HepG2 (cell line): Measurements from ENCODE around the gene LRRN2. TPM values are rescaled to one million over a fixed set of nuclear protein-coding genes. Genes with fewer than 3 reads are reported as not detected.

Experiments
- ATAC-seq: fragments of 200-7000 bp; cut with Tn5 transposase; 3 replicates; pipeline ENCODE4 v1.9.1; 2020; ENCODE audit warnings: mild to moderate bottlenecking, moderate library complexity
- BruUV-seq: library from RNA; stranded (reverse); fragments of 400-500 nt; replicated peaks from 2 replicates; lab custom pipeline; 2021; lab: Mats Ljungman, UMichigan
- CTCF ChIA-PET: fragments of 300-600 bp; formaldehyde crosslinking; extraction: SDS; loops from one replicate; lab custom pipeline; 2021; ENCODE audit warnings: low total read pairs, inconsistent platforms, low intra/inter-chr PET ratio; lab: Yijun Ruan, JAX
- POLR2A ChIA-PET: fragments of 350-600 bp; sonication (Branson Sonifier 250); formaldehyde crosslinking; loops from one replicate; lab custom pipeline; 2020; ENCODE audit warnings: antibody characterized with exemption, inconsistent platforms; lab: Yijun Ruan, JAX
- DNase-seq: peaks from one replicate; pipeline ENCODE4 v3.0.0-alpha.2; 2015; ENCODE audit warnings: low spot score
- FAIRE-seq: peaks from 3 replicates; lab custom pipeline; 2011; peaks lifted over from hg19 to GRCh38; lab: Jason Lieb, UNC
- H2AFZ ChIP-seq: one replicate; pipeline ENCODE4 v1.6.1; 2011; ENCODE audit warnings: low read length, inconsistent platforms
- H3K27ac ChIP-seq: fragments of 300-600 bp; 3 replicates; pipeline ENCODE4 v1.8.0; 2011; ENCODE audit warnings: mixed run types, mild to moderate bottlenecking, mixed read lengths, low read length, inconsistent platforms; ENCODE audit not compliant: insufficient read depth; ENCODE audit errors: extremely low read length
- H3K27me3 ChIP-seq, 2 experiments: fragments of 200-600 bp in 1 of 2; 2 replicates in 1 of 2; 3 replicates in 1 of 2; pipeline versions ENCODE4 v1.6.0 to v1.8.0; 2011; ENCODE audit warnings: low read length in 2 of 2, mild to moderate bottlenecking in 2 of 2, moderate library complexity in 2 of 2, inconsistent platforms in 1 of 2; ENCODE audit not compliant: insufficient read depth in 2 of 2, control insufficient read depth in 1 of 2
- H3K36me3 ChIP-seq, 2 experiments: fragments of 200-600 bp in 1 of 2; replicated peaks in 1 of 2; 2 replicates in 1 of 2; 3 replicates in 1 of 2; pipeline versions ENCODE4 v1.5.1 to v1.8.0; 2011; ENCODE audit warnings: low read length in 2 of 2, inconsistent platforms in 1 of 2; ENCODE audit not compliant: insufficient read depth in 2 of 2, control insufficient read depth in 1 of 2
- H3K4me1 ChIP-seq: 2 replicates; pipeline ENCODE4 v1.5.1; 2012; ENCODE audit warnings: low read length, inconsistent platforms; ENCODE audit not compliant: insufficient read depth
- H3K4me2 ChIP-seq: 2 replicates; pipeline ENCODE4 v1.6.0; 2011; ENCODE audit warnings: low read depth, low read length, inconsistent platforms
- H3K4me3 ChIP-seq, 3 experiments: fragments of 200-600 bp in 1 of 3; sonication (generic), shearing (Covaris generic) in 1 of 3; replicated peaks in 1 of 3; 2 replicates each; pipeline ENCODE4 v1.5.1; 2011 to 2016; ENCODE audit warnings: low read length in 3 of 3, inconsistent platforms in 2 of 3, low read depth in 2 of 3, mild to moderate bottlenecking in 2 of 3, control low read depth in 1 of 3, mixed read lengths in 1 of 3; ENCODE audit not compliant: insufficient read depth in 1 of 3
- H3K79me2 ChIP-seq: one replicate; pipeline ENCODE4 v1.6.1; 2011; ENCODE audit warnings: low read length, inconsistent platforms; ENCODE audit not compliant: insufficient read depth
- H3K9ac ChIP-seq: 2 replicates; pipeline ENCODE4 v1.6.0; 2011; ENCODE audit warnings: mild to moderate bottlenecking, low read depth, low read length, inconsistent platforms; ENCODE audit not compliant: insufficient read depth
- H3K9me3 ChIP-seq: 2 replicates; pipeline ENCODE4 v1.5.1; 2012; ENCODE audit warnings: mild to moderate bottlenecking, low read length
- H4K20me1 ChIP-seq: 2 replicates; pipeline ENCODE4 v1.6.0; 2011; ENCODE audit warnings: inconsistent platforms, mild to moderate bottlenecking, low read length, moderate library complexity; ENCODE audit not compliant: insufficient read depth
- ARNT2 ChIP-seq: sonication (generic); formaldehyde crosslinking; IDR thresholded peaks from 2 replicates; pipeline ENCODE4 v1.8.0; 2022; ENCODE audit warnings: mild to moderate bottlenecking, low read depth, missing genetic modification reagents, moderate library complexity
- CBFB ChIP-seq: sonication (generic); formaldehyde crosslinking; IDR thresholded peaks from 2 replicates; pipeline ENCODE4 v1.4.0; 2020; ENCODE audit warnings: missing genetic modification reagents
- CCAR2 ChIP-seq: fragments of 200-400 bp; formaldehyde crosslinking; optimal IDR thresholded peaks from 2 replicates; pipeline ENCODE3; 2018; ENCODE audit warnings: low read depth, mild to moderate bottlenecking, low read length, moderate library complexity
- KDM2A ChIP-seq: sonication (generic); formaldehyde crosslinking; IDR thresholded peaks from 2 replicates; pipeline ENCODE4 v1.4.0; 2020; ENCODE audit warnings: low read depth, missing genetic modification reagents, borderline replicate concordance
- KMT2B ChIP-seq: IDR thresholded peaks from 2 replicates; pipeline ENCODE4 v1.6.1; 2016; ENCODE audit warnings: missing genetic modification reagents, missing compliant biosample characterization
- NKX3-1 ChIP-seq: sonication (generic); formaldehyde crosslinking; IDR thresholded peaks from 2 replicates; pipeline ENCODE4 v1.5.0; 2020; ENCODE audit warnings: missing genetic modification reagents
- SKI ChIP-seq: fragments of 450-650 bp; IDR thresholded peaks from one replicate; pipeline ENCODE4 v1.6.1; 2018; ENCODE audit warnings: mild to moderate bottlenecking; ENCODE audit not compliant: partially characterized antibody
- ZFP82 ChIP-seq: sonication (generic); formaldehyde crosslinking; IDR thresholded peaks from 2 replicates; pipeline ENCODE4 v1.5.1; 2020; ENCODE audit warnings: mild to moderate bottlenecking, missing genetic modification reagents, borderline replicate concordance
- ZIK1 ChIP-seq: sonication (generic); formaldehyde crosslinking; IDR thresholded peaks from 2 replicates; pipeline ENCODE4 v1.5.0; 2020; ENCODE audit warnings: mild to moderate bottlenecking, low read depth, missing genetic modification reagents, borderline replicate concordance
- ZNF256 ChIP-seq: sonication (generic); formaldehyde crosslinking; conservative IDR thresholded peaks from 2 replicates; pipeline ENCODE4 v1.4.0; 2020; ENCODE audit warnings: missing genetic modification reagents
- ZNF709 ChIP-seq: sonication (generic); formaldehyde crosslinking; IDR thresholded peaks from 2 replicates; pipeline ENCODE4 v1.5.0; 2020; ENCODE audit warnings: mild to moderate bottlenecking, missing genetic modification reagents
- WGBS: methylation state at CpG from one replicate; pipeline ENCODE4 v1.1.6; 2017; ENCODE audit warnings: low lambda C conversion rate; 5-methylcytosine and 5-hydroxymethylcytosine counted together
- in situ Hi-C: cut with HindIII; loops from 2 replicates; pipeline ENCODE4 v1.10.0; 2017; ENCODE audit warnings: low pct_unique_long_range_greater_than_20kb; ENCODE audit not compliant: extremely low pct_ligation_motif_present
- intact Hi-C: fragments of 100-400 bp; cut with micrococcal nuclease; formaldehyde crosslinking; loops from one replicate; pipeline ENCODE4 v1.10.0; 2022; ENCODE audit not compliant: unreplicated experiment
- polyA plus RNA-seq, 8 experiments: library from polyadenylated mRNA; depleted of rRNA in 3 of 8; stranded (reverse) in 7 of 8; unstranded in 1 of 8; fragments of >200 nt; fragmentation: Illumina TruSeq in 4 of 8; extraction: Trizol in 4 of 8; gene quantifications; 2 replicates each; pipeline versions ENCODE4 v1.2.1 to v1.2.3, GENCODE V29; 2011 to 2016; ENCODE audit warnings: low read depth in 4 of 8, missing spikeins in 1 of 8, mixed read lengths in 1 of 8; ENCODE audit not compliant: insufficient read depth in 1 of 8
- total RNA-seq, 5 experiments: library from RNA; depleted of rRNA; stranded (reverse); fragments of >200 nt; fragmentation: Illumina TruSeq; extraction: Trizol; gene quantifications; 2 replicates each; pipeline ENCODE4 v1.2.3, GENCODE V29; 2016; ENCODE audit warnings: low read depth in 1 of 5
- TF ChIP-seq, protein P1 (sequence below): sonication (generic); formaldehyde crosslinking; IDR thresholded peaks from 2 replicates; pipeline ENCODE4 v1.4.0; 2020; ENCODE audit warnings: missing genetic modification reagents
- TF ChIP-seq, protein P2 (sequence below): sonication (generic); formaldehyde crosslinking; IDR thresholded peaks from 2 replicates; pipeline ENCODE4 v1.9.0; 2021; ENCODE audit warnings: missing genetic modification reagents, mild to moderate bottlenecking, borderline replicate concordance
- TF ChIP-seq, protein P3 (sequence below): sonication (generic); formaldehyde crosslinking; IDR thresholded peaks from 2 replicates; pipeline ENCODE4 v1.4.0; 2020; ENCODE audit warnings: missing genetic modification reagents, low read depth, mild to moderate bottlenecking, borderline replicate concordance

LRRN2 gene
- total and polyA plus RNA-seq, 2 of the 13 experiments (the other 11 are each of a cell fraction or from before 2014, with no cell fraction given), result not detected

DNA sequence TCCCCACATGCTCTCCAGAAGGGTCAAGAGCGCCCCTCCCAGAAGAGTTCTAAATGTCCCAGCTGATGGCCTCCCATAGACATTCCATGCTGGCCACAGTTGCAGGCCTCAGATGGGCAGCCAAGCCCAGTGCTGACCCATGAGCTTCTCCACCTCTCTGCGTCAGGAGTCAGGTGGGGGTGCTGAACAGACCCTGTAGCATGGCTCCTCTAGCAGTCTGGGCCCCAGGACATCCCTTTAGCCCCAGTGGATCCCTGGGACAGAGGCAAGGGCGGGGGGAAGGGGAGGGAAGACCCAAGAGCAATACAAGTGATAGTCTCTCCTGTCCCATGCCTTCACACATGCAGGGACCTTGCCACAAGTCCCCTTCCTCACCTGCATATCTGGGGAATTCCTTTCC is 56.7 kb downstream of the LRRN2 start:
- no peaks in the 10 kb centered on the region for H3K36me3 ChIP-seq
- ATAC-seq (no peak), FAIRE-seq (no peak), DNase-seq (no peak)
- no peak overlapping the region for H3K9ac ChIP-seq
- H3K27ac ChIP-seq, result no peak overlapping the region
- H3K4me1 ChIP-seq, result peaks cover 11% of the 10 kb centered on the region
- H3K4me3 ChIP-seq, result no peak overlapping the region
- WGBS, result 10% methylated on average over 2 of the region's 3 CpGs
- H4K20me1 ChIP-seq, result no peaks in the 10 kb centered on the region
- H3K27me3 ChIP-seq, result peaks cover 2 to 7% of the 10 kb centered on the region in 2 experiments; a peak in 4 of 5 replicates
- TF ChIP-seq CCAR2 (no peak), ARNT2 (no peak), SKI (no peak), CBFB (CRISPR knock-in tag) (no peak)
- TF ChIP-seq, protein P1, sequence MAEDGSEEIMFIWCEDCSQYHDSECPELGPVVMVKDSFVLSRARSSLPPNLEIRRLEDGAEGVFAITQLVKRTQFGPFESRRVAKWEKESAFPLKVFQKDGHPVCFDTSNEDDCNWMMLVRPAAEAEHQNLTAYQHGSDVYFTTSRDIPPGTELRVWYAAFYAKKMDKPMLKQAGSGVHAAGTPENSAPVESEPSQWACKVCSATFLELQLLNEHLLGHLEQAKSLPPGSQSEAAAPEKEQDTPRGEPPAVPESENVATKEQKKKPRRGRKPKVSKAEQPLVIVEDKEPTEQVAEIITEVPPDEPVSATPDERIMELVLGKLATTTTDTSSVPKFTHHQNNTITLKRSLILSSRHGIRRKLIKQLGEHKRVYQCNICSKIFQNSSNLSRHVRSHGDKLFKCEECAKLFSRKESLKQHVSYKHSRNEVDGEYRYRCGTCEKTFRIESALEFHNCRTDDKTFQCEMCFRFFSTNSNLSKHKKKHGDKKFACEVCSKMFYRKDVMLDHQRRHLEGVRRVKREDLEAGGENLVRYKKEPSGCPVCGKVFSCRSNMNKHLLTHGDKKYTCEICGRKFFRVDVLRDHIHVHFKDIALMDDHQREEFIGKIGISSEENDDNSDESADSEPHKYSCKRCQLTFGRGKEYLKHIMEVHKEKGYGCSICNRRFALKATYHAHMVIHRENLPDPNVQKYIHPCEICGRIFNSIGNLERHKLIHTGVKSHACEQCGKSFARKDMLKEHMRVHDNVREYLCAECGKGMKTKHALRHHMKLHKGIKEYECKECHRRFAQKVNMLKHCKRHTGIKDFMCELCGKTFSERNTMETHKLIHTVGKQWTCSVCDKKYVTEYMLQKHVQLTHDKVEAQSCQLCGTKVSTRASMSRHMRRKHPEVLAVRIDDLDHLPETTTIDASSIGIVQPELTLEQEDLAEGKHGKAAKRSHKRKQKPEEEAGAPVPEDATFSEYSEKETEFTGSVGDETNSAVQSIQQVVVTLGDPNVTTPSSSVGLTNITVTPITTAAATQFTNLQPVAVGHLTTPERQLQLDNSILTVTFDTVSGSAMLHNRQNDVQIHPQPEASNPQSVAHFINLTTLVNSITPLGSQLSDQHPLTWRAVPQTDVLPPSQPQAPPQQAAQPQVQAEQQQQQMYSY (CRISPR knock-in tag), result no peak
- BruUV-seq, result no TSS peak
- no peaks in the 10 kb centered on the region for H3K79me2 ChIP-seq
- in situ Hi-C loops (no loop called here), intact Hi-C loops (no loop called here)
- no peak overlapping the region for H3K4me2 ChIP-seq
- ChIA-PET POLR2A (no interaction called here), CTCF (no interaction called here)
- no peaks in the 10 kb centered on the region for H3K9me3 ChIP-seq
- H2AFZ ChIP-seq, result no peak overlapping the region

DNA sequence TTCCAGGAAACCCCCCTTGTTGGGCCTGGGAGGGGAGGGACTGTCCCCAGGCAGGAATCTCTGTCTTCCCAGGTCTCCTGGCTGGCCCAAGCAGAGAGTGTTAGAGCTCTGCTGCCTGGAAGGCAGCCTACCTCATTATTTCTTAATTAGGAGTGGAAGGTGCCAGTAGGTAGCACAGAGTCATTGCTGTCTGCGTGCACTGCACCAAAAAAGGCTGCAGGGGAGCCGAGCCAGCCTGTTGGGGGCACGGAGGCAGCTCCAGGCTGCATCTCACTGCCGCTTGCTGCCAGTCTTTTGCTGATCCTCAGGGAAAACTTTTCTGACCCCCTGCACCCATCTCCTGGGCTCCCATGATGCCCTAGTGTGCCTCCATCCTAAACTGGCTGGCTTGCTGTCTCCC is 58.1 kb downstream of the LRRN2 start:
- no peak overlapping the region for H3K4me3 ChIP-seq
- in situ Hi-C loops, result no loop called here
- POLR2A ChIA-PET, result no interaction called here
- peaks cover 4 to 19% of the 10 kb centered on the region in 2 experiments; a peak in 4 of 5 replicates for H3K27me3 ChIP-seq
- intact Hi-C loops, result no loop called here
- CTCF ChIA-PET, result no interaction called here
- DNase-seq (no peak), ATAC-seq (no peak), FAIRE-seq (no peak)
- peaks cover 25% of the 10 kb centered on the region for H3K4me1 ChIP-seq
- H3K36me3 ChIP-seq, result no peaks in the 10 kb centered on the region
- BruUV-seq, result no TSS peak
- no peak overlapping the region for H3K9ac ChIP-seq
- H3K27ac ChIP-seq, result no peak overlapping the region
- no peaks in the 10 kb centered on the region for H3K79me2 ChIP-seq
- H3K9me3 ChIP-seq, result no peaks in the 10 kb centered on the region
- no peak overlapping the region for H2AFZ ChIP-seq
- WGBS, result 9% methylated on average over 4 of the region's 4 CpGs
- no peaks in the 10 kb centered on the region for H4K20me1 ChIP-seq
- H3K4me2 ChIP-seq, result no peak overlapping the region
- TF ChIP-seq, protein P2, sequence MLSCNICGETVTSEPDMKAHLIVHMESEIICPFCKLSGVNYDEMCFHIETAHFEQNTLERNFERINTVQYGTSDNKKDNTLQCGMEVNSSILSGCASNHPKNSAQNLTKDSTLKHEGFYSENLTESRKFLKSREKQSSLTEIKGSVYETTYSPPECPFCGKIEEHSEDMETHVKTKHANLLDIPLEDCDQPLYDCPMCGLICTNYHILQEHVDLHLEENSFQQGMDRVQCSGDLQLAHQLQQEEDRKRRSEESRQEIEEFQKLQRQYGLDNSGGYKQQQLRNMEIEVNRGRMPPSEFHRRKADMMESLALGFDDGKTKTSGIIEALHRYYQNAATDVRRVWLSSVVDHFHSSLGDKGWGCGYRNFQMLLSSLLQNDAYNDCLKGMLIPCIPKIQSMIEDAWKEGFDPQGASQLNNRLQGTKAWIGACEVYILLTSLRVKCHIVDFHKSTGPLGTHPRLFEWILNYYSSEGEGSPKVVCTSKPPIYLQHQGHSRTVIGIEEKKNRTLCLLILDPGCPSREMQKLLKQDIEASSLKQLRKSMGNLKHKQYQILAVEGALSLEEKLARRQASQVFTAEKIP (CRISPR knock-in tag), result no peak
- TF ChIP-seq, protein P3, sequence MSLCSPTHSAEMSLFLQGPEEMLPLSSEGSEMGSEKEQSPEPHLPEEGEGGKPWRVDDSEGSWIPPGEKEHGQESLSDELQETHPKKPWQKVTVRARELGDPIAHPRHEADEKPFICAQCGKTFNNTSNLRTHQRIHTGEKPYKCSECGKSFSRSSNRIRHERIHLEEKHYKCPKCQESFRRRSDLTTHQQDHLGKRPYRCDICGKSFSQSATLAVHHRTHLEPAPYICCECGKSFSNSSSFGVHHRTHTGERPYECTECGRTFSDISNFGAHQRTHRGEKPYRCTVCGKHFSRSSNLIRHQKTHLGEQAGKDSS (CRISPR knock-in tag), result no peak
- TF ChIP-seq ZNF256 (no peak), ZNF709 (no peak), ZIK1 (CRISPR knock-in tag) (no peak), KDM2A (no peak), ZFP82 (no peak), NKX3-1 (no peak), KMT2B (CRISPR knock-in tag) (no peak)
